ENCODE data around the gene USP6NL. TPM values are rescaled to one million over a fixed set of nuclear protein-coding genes. Genes with fewer than 3 reads are reported as not detected.

Gene USP6NL
- polyA plus RNA-seq, 1 donor (not counting 4 experiments of a cell fraction or from before 2014, with no cell fraction given), result 8.7 TPM

DNA sequence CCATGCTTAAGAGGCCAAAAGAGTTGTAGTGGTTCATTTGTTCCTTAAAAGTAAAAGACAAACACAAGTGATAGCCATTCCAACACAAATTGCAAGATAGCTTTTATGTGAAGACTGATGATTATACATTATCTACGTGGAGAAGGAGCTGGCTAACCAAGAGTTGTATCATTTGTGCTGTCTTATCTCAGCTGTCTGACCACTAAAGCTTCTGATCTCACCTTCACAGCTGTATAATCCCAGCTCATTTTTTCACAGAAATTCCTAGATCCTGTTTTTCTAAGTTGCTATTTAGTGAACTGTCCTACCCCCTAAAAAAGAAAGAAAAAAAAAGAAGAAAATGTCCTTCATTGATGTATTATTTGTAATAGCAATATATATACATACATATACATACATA is 9.8 kb downstream of the USP6NL start:
- H4K20me1 ChIP-seq (ENCODE audit: control insufficient read depth, extremely low read depth, insufficient read depth, low read length), result peaks cover 2% of the 10 kb centered on the region
- H3K4me3 ChIP-seq (ENCODE audit: control insufficient read depth in 2 of 3, extremely low read depth in 1 of 3, insufficient read depth in 2 of 3, low read depth in 1 of 3, low read length in 3 of 3), result no peak overlapping the region
- H2AFZ ChIP-seq (ENCODE audit: control insufficient read depth, low read length), result no peak overlapping the region
- no peaks in the 10 kb centered on the region for H3K4me1 ChIP-seq (ENCODE audit: control insufficient read depth, extremely low read depth, insufficient read depth, low read length)
- TF ChIP-seq, protein P1, sequence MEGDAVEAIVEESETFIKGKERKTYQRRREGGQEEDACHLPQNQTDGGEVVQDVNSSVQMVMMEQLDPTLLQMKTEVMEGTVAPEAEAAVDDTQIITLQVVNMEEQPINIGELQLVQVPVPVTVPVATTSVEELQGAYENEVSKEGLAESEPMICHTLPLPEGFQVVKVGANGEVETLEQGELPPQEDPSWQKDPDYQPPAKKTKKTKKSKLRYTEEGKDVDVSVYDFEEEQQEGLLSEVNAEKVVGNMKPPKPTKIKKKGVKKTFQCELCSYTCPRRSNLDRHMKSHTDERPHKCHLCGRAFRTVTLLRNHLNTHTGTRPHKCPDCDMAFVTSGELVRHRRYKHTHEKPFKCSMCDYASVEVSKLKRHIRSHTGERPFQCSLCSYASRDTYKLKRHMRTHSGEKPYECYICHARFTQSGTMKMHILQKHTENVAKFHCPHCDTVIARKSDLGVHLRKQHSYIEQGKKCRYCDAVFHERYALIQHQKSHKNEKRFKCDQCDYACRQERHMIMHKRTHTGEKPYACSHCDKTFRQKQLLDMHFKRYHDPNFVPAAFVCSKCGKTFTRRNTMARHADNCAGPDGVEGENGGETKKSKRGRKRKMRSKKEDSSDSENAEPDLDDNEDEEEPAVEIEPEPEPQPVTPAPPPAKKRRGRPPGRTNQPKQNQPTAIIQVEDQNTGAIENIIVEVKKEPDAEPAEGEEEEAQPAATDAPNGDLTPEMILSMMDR (optimal IDR thresholded peaks at IDR 0.05 in 1 of 3, IDR thresholded peaks at IDR 0.05 in 1 of 3, conservative IDR thresholded peaks at IDR 0.05 in 1 of 3; ENCODE audit: extremely low read depth in 1 of 3, insufficient read depth in 2 of 3, low read length in 3 of 3), result no peak
- TF ChIP-seq EZH2 (IDR thresholded peaks at IDR 0.05; ENCODE audit: low read length), result no peak
- H3K4me2 ChIP-seq (ENCODE audit: control insufficient read depth, extremely low read depth, insufficient read depth, low read depth, low read length), result no peak overlapping the region
- DNase-seq (ENCODE audit: low read depth, low spot score) (no peak), FAIRE-seq (no peak)
- H3K9me3 ChIP-seq (ENCODE audit: control insufficient read depth, low read depth, low read length), result no peaks in the 10 kb centered on the region
- H3K27me3 ChIP-seq (ENCODE audit: control insufficient read depth, extremely low read depth, insufficient read depth, low read length), result no peaks in the 10 kb centered on the region
- no peak overlapping the region for H3K9ac ChIP-seq (ENCODE audit: control insufficient read depth, extremely low read depth, insufficient read depth, low read length)
- no peaks in the 10 kb centered on the region for H3K9me1 ChIP-seq (ENCODE audit: control insufficient read depth, extremely low read depth, insufficient read depth, low read length)
- H3K27ac ChIP-seq (ENCODE audit: control insufficient read depth, insufficient read depth, low read length), result no peak overlapping the region
- dilution Hi-C loops (cut with MboI; ENCODE audit: extremely low pct_ligation_motif_present, low sequenced_read_pairs), result no loop called here
- no peaks in the 10 kb centered on the region for H3K36me3 ChIP-seq (ENCODE audit: control insufficient read depth in 2 of 2, extremely low read depth in 1 of 2, insufficient read depth in 2 of 2, low read length in 2 of 2)
- H3K79me2 ChIP-seq (ENCODE audit: control insufficient read depth, insufficient read depth, low read length), result peaks cover 58% of the 10 kb centered on the region

DNA sequence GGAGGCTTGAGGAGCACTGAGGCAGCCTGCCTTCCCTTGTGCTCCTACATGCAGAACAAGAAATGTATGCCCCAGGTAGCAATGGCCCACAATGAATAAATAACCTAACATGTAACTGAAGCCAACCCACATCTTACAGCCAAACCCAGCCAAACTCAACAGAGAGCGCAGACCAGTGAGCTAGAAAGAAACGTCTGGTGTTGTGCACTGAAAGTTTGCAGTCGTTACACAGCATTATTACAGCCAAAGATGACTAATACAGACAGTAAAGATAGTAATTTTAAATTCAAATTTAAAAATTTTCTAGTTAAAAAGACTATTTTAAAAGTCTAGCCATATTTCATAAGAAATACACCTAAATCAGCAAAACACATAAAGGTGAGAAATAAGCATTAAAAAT is 11.2 kb downstream of the USP6NL start:
- Histone ChIP-seq H3K9me3 (ENCODE audit: control insufficient read depth, low read depth, low read length) (no peaks in the 10 kb centered on the region), H3K27ac (ENCODE audit: control insufficient read depth, insufficient read depth, low read length) (no peak overlapping the region), H2AFZ (ENCODE audit: control insufficient read depth, low read length) (no peak overlapping the region), H3K4me3 (ENCODE audit: control insufficient read depth in 2 of 3, extremely low read depth in 1 of 3, insufficient read depth in 2 of 3, low read depth in 1 of 3, low read length in 3 of 3) (no peak overlapping the region), H3K9ac (ENCODE audit: control insufficient read depth, extremely low read depth, insufficient read depth, low read length) (no peak overlapping the region), H3K4me1 (ENCODE audit: control insufficient read depth, extremely low read depth, insufficient read depth, low read length) (no peaks in the 10 kb centered on the region), H4K20me1 (ENCODE audit: control insufficient read depth, extremely low read depth, insufficient read depth, low read length) (peaks cover 2% of the 10 kb centered on the region), H3K36me3 (ENCODE audit: control insufficient read depth in 2 of 2, extremely low read depth in 1 of 2, insufficient read depth in 2 of 2, low read length in 2 of 2) (no peaks in the 10 kb centered on the region), H3K4me2 (ENCODE audit: control insufficient read depth, extremely low read depth, insufficient read depth, low read depth, low read length) (no peak overlapping the region), H3K27me3 (ENCODE audit: control insufficient read depth, extremely low read depth, insufficient read depth, low read length) (no peaks in the 10 kb centered on the region), H3K79me2 (ENCODE audit: control insufficient read depth, insufficient read depth, low read length) (peaks cover 48% of the 10 kb centered on the region), H3K9me1 (ENCODE audit: control insufficient read depth, extremely low read depth, insufficient read depth, low read length) (no peaks in the 10 kb centered on the region)
- FAIRE-seq, result no peak
- no peak for TF ChIP-seq EZH2 (IDR thresholded peaks at IDR 0.05; ENCODE audit: low read length)
- TF ChIP-seq, protein P1 (optimal IDR thresholded peaks at IDR 0.05 in 1 of 3, IDR thresholded peaks at IDR 0.05 in 1 of 3, conservative IDR thresholded peaks at IDR 0.05 in 1 of 3; ENCODE audit: extremely low read depth in 1 of 3, insufficient read depth in 2 of 3, low read length in 3 of 3), result no peak
- no peak for DNase-seq (ENCODE audit: low read depth, low spot score)
- dilution Hi-C loops (cut with MboI; ENCODE audit: extremely low pct_ligation_motif_present, low sequenced_read_pairs), result no loop called here
